GM23338 (cell line): ENCODE measurements around the gene PABPC5.

Source experiments
- EZH2 ChIP-seq: fragments of 200-600 bp; sonication (generic); IDR thresholded peaks from one replicate; pipeline ENCODE4 v1.8.0; 2017; ENCODE audit warnings: antibody characterized with exemption, mild to moderate bottlenecking, low read depth; ENCODE audit not compliant: unreplicated experiment
- EZH2phosphoT487 ChIP-seq: fragments of 200-600 bp; sonication (generic); IDR thresholded peaks from one replicate; pipeline ENCODE4 v1.8.1; 2018; ENCODE audit warnings: antibody characterized with exemption; ENCODE audit not compliant: unreplicated experiment

DNA sequence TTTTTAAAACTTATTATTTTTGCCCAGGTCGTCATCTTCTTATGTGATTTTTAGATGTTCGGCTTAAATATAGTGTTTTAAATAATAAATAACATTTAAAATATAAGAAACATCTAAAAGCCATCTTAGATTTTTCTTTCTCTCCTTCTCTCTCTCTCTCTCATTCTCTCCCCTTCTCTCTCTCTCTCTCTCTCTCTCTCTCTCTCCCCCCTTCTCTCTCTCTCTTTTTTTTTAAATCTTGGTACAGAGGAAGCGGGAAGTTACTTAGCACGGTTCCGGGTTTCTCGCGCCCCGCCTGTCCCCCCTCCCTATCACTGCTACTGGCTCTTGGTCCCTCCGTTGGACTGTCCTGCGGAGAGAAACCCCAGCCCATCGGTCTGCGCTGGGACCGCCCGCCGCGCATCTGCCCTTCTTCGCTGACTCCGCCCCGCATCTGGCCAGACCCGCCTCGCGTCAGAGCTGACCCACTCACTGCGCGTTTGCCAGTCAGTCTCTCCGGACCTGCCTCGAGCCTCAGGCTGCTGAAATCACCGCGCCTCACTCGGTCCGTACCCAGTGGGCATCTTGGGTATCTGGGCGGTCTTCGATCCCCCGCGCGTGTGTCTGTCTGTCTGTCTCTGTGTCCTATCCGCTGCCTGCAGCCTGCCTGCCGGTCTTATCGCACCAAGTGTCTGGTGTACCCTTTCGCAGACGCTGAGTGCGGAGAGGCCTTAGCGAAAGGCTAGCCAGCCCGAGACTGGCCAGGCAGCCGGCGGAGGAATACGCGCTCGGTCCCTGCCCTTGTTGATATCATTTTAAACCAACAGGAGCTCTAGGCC, at the start of gene PABPC5:
- no peak for TF ChIP-seq EZH2phosphoT487
- TF ChIP-seq EZH2 = no peak
